ENCODE data around the gene MAPK1. TPM values are rescaled to one million over a fixed set of nuclear protein-coding genes. Genes with fewer than 3 reads are reported as not detected.

MAPK1 gene
- total RNA-seq, 1 experiment from 2014 or later = 90.3 TPM

DNA sequence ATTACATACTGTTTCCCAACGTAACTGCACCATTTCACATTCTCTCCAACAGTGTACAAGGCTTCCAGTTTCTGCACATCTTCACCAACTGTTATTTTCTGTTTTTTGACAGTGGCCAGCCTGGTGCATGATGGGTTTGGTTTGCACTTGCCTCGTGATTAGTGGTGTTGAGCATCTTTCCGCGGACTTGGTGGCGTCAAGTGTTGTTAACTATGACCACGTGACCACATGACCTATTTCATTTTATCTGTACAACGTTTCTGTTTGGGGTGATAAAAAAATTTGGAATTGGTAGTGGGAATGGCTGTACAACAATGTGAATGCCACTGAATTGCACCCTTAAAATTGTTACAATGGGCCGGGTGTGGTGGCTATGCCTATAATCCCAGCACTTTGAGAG lies 129.4 kb downstream of the MAPK1 start:
- Mint-ChIP-seq H3K27ac (no peak overlapping the region), H3K27me3 (ENCODE audit: low read depth) (peaks cover 60% of the 10 kb centered on the region), H3K9me3 (no peaks in the 10 kb centered on the region; a peak in 1 of 5 replicates), H3K36me3 (ENCODE audit: insufficient read depth in 1 of 3, low read depth in 3 of 3) (peaks cover 0 to 2% (median 0%) of the 10 kb centered on the region in 3 experiments; a peak in 2 of 7 replicates), H3K4me3 (no peak overlapping the region), H3K4me1 (peaks cover 16 to 20% of the 10 kb centered on the region in 2 experiments)
- no peak overlapping the region for H2BK5ac ChIP-seq (ENCODE audit: insufficient read length, low read length)
- H2BK20ac ChIP-seq (ENCODE audit: low read depth, low read length, poor library complexity, severe bottlenecking) = no peak overlapping the region
- no peak overlapping the region for H3T11ph ChIP-seq (ENCODE audit: low read length)
- H3K4me1 ChIP-seq (ENCODE audit: insufficient read depth, low read length) = no peaks in the 10 kb centered on the region
- H3K14ac ChIP-seq (ENCODE audit: insufficient read depth, low read length) = no peak overlapping the region
- H3K23me2 ChIP-seq (ENCODE audit: insufficient read length, low read depth, low read length, poor library complexity, severe bottlenecking) = peaks cover 8% of the 10 kb centered on the region
- H4K5ac ChIP-seq (ENCODE audit: insufficient read length, low read depth, low read length) = no peak overlapping the region
- no peak overlapping the region for H3K56ac ChIP-seq (ENCODE audit: insufficient read length, low read depth, low read length)
- DNase-seq = no peak
- no peak overlapping the region for H2BK120ac ChIP-seq (ENCODE audit: low read depth, low read length, poor library complexity, severe bottlenecking)
- H3K27ac ChIP-seq (ENCODE audit: insufficient read length, low read depth, low read length) = no peak overlapping the region
- H3K9ac ChIP-seq (ENCODE audit: extremely low read depth, insufficient read length, low read length) = no peak overlapping the region
- H2AK5ac ChIP-seq (ENCODE audit: insufficient read length, low read length) = no peak overlapping the region
- H2BK12ac ChIP-seq (ENCODE audit: insufficient read length, low read depth, low read length) = no peak overlapping the region
- TF ChIP-seq CTCF (conservative IDR thresholded peaks at IDR 0.05) = no peak
- no peak overlapping the region for H4K8ac ChIP-seq (replicated peaks; ENCODE audit: insufficient read length, low read depth, low read length)
- H3K9me3 ChIP-seq (ENCODE audit: control insufficient read depth, low read depth, low read length) = no peaks in the 10 kb centered on the region
- no peaks in the 10 kb centered on the region for H4K20me1 ChIP-seq (ENCODE audit: control insufficient read depth, insufficient read depth, insufficient read length)
- H3K4ac ChIP-seq (ENCODE audit: low read depth, low read length) = no peak overlapping the region
- H3K79me2 ChIP-seq (ENCODE audit: insufficient read depth, low read length) = no peaks in the 10 kb centered on the region
- no peaks in the 10 kb centered on the region for H3K79me1 ChIP-seq (ENCODE audit: insufficient read depth, low read depth, low read length, poor library complexity, severe bottlenecking)
- no peak overlapping the region for H3K23ac ChIP-seq (ENCODE audit: insufficient read length, low read depth, low read length)
- WGBS (ENCODE audit: extremely low coverage, insufficient read length, low lambda C conversion rate) = no CpG with 5 or more reads among the region's 8 CpGs
- no peak overlapping the region for H4K91ac ChIP-seq (ENCODE audit: insufficient read length, low read depth, low read length)
- H3K18ac ChIP-seq (ENCODE audit: insufficient read length, low read depth, low read length) = no peak overlapping the region
- H2AFZ ChIP-seq (ENCODE audit: low read length) = no peak overlapping the region
- H3K4me2 ChIP-seq (ENCODE audit: insufficient read depth, insufficient read length, low read length) = no peak overlapping the region
- no peaks in the 10 kb centered on the region; the same call in 1 of the 2 replicates for H3K27me3 ChIP-seq (ENCODE audit: insufficient read depth, low read length)
- no peak overlapping the region for H2BK15ac ChIP-seq (ENCODE audit: low read depth, low read length)

All from H9 (cell line).